ENCODE results near the gene TULP1. TPM values are rescaled to one million over a fixed set of nuclear protein-coding genes. Genes with fewer than 3 reads are reported as not detected.

TULP1 gene
- total and polyA plus RNA-seq, 4 donors = not detected

DNA sequence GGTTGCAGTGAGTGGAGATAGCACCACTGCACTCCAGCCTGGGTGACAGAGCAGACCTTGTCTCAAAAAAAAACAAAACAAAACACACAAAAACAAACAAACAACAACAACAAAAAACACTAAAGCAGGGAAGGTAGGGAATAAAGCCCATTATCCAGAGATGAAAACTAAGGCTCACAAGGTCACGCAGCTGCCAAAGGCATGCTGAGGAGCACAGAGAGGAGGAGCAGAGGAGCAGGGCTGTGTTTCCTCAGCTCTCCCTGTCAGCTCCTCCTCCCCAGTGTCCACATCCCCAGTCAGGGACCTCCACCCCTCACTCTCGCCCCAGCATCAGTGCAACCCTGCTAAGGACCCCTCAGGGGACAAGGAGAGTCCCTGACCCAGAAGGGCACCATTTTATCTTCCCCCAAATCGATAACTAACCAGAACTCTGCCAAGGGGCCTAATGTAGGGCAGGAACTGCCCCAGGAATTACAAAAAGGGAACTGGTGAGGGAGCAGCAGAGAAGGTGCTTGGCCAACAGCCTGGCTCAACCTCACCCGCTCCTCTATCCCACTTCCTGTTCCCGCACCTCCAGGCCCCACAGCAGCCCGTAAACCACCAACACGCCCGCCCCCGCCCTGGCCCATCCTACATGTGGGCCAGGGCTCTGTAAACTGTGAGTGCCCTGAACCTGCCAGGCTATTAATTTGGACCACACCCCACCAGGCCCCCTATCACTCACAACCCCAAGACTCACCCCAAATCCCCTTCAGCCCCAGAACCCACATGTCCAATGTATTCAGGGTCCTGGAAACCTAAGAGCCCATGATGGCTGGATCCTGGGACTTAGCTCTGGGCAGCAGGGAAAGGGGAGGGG is 24.8 kb downstream of the TULP1 start (continued):
- TF ChIP-seq, protein P1, sequence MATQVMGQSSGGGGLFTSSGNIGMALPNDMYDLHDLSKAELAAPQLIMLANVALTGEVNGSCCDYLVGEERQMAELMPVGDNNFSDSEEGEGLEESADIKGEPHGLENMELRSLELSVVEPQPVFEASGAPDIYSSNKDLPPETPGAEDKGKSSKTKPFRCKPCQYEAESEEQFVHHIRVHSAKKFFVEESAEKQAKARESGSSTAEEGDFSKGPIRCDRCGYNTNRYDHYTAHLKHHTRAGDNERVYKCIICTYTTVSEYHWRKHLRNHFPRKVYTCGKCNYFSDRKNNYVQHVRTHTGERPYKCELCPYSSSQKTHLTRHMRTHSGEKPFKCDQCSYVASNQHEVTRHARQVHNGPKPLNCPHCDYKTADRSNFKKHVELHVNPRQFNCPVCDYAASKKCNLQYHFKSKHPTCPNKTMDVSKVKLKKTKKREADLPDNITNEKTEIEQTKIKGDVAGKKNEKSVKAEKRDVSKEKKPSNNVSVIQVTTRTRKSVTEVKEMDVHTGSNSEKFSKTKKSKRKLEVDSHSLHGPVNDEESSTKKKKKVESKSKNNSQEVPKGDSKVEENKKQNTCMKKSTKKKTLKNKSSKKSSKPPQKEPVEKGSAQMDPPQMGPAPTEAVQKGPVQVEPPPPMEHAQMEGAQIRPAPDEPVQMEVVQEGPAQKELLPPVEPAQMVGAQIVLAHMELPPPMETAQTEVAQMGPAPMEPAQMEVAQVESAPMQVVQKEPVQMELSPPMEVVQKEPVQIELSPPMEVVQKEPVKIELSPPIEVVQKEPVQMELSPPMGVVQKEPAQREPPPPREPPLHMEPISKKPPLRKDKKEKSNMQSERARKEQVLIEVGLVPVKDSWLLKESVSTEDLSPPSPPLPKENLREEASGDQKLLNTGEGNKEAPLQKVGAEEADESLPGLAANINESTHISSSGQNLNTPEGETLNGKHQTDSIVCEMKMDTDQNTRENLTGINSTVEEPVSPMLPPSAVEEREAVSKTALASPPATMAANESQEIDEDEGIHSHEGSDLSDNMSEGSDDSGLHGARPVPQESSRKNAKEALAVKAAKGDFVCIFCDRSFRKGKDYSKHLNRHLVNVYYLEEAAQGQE (IDR thresholded peaks at IDR 0.05) = no peak
- TF ChIP-seq TAF1 (conservative IDR thresholded peaks at IDR 0.05) (no peak), FOXA2 (IDR thresholded peaks at IDR 0.05) (no peak), HNF4G (IDR thresholded peaks at IDR 0.05) (no peak), FOXA1 (IDR thresholded peaks at IDR 0.05) (no peak), NR2F2 (IDR thresholded peaks at IDR 0.05) (no peak)
- TF ChIP-seq, protein P2, sequence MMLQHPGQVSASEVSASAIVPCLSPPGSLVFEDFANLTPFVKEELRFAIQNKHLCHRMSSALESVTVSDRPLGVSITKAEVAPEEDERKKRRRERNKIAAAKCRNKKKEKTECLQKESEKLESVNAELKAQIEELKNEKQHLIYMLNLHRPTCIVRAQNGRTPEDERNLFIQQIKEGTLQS (IDR thresholded peaks at IDR 0.05) = no peak

DNA sequence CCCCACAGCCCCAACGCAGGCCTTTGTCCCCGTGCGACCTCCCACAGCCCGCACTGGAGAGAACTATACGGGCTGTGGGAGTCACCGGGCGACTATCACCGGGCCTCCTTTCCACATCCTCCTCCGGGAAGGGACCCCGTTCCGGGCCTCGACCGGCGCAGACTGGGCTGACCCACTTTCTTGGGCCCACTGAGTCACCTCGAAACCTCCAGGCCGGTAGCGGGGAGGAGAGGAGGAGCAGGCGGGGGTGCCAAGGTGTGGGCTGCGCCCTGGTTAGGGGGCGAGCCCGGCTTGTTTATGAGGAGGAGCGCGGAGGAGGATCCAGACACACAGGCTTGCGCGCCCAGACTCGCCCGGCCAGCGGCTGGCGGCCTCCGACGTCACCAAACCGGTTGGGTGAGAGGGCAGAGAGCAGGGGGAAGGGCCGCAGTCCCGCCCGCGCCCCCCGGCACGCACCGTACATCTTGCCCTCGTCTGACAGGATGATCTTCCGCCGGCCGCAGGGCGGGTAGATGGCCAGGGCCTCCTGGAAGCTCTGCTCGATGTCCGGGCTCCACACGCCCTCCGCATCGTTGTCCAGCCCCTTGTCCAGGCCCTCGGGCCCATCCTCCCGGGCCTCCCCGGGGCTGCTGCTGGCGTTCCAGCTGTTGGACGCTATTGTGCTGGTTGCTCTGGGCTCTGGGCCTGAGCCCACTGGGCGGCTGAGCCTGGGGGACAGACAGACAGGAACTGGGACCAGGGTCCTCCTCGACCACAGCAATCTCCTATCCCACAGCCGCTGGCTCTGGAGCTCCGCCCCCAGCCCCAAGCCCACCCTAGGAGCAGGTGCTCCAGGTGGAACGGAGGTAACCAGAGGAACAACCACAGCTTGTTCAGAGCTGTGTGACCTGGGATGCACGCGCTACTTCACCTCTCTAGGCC is 26.4 kb downstream of the TULP1 start:
- Histone ChIP-seq H3K9me3 (ENCODE audit: control insufficient read depth in 4 of 4, low read length in 3 of 4) (no peaks in the 10 kb centered on the region), H3K27me3 (ENCODE audit: control insufficient read depth in 4 of 4, insufficient read depth in 4 of 4, low read length in 3 of 4) (no peaks in the 10 kb centered on the region), H3K4me1 (ENCODE audit: control insufficient read depth in 4 of 4, insufficient read depth in 4 of 4, low read length in 3 of 4) (peaks cover 0 to 8% (median 5%) of the 10 kb centered on the region in 4 donors), H3K9ac (ENCODE audit: low read depth in 1 of 2, low read length in 2 of 2) (no peak overlapping the region), H3K36me3 (ENCODE audit: control insufficient read depth in 4 of 4, insufficient read depth in 3 of 4, low read depth in 1 of 4, low read length in 3 of 4) (peaks cover 0 to 4% (median 1%) of the 10 kb centered on the region in 4 donors), H3K4me3 (ENCODE audit: low read depth in 1 of 3, low read length in 3 of 3) (no peak overlapping the region), H3K27ac (ENCODE audit: low read depth in 1 of 2, low read length in 2 of 2) (peak overlapping the region; percentile 10 to 50)
- DNase-seq (ENCODE audit: low spot score) = no peak
- TF ChIP-seq NR2F2 (IDR thresholded peaks at IDR 0.05) (no peak), RXRA (IDR thresholded peaks at IDR 0.05) (no peak), TAF1 (conservative IDR thresholded peaks at IDR 0.05) (no peak), JUND (IDR thresholded peaks at IDR 0.05) (no peak), YY1 (IDR thresholded peaks at IDR 0.05) (no peak), HNF4A (conservative IDR thresholded peaks at IDR 0.05) (no peak), SP1 (IDR thresholded peaks at IDR 0.05) (no peak), EGR1 (IDR thresholded peaks at IDR 0.05; ENCODE audit: low read depth in 2 of 2) (no peak), FOXA2 (IDR thresholded peaks at IDR 0.05) (no peak), HNF4G (IDR thresholded peaks at IDR 0.05) (no peak), RAD21 (IDR thresholded peaks at IDR 0.05) (no peak)
- TF ChIP-seq, protein P3, sequence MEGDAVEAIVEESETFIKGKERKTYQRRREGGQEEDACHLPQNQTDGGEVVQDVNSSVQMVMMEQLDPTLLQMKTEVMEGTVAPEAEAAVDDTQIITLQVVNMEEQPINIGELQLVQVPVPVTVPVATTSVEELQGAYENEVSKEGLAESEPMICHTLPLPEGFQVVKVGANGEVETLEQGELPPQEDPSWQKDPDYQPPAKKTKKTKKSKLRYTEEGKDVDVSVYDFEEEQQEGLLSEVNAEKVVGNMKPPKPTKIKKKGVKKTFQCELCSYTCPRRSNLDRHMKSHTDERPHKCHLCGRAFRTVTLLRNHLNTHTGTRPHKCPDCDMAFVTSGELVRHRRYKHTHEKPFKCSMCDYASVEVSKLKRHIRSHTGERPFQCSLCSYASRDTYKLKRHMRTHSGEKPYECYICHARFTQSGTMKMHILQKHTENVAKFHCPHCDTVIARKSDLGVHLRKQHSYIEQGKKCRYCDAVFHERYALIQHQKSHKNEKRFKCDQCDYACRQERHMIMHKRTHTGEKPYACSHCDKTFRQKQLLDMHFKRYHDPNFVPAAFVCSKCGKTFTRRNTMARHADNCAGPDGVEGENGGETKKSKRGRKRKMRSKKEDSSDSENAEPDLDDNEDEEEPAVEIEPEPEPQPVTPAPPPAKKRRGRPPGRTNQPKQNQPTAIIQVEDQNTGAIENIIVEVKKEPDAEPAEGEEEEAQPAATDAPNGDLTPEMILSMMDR (IDR thresholded peaks at IDR 0.05; ENCODE audit: low read depth, low read length, missing input control) = no peak
- TF ChIP-seq, protein P4, sequence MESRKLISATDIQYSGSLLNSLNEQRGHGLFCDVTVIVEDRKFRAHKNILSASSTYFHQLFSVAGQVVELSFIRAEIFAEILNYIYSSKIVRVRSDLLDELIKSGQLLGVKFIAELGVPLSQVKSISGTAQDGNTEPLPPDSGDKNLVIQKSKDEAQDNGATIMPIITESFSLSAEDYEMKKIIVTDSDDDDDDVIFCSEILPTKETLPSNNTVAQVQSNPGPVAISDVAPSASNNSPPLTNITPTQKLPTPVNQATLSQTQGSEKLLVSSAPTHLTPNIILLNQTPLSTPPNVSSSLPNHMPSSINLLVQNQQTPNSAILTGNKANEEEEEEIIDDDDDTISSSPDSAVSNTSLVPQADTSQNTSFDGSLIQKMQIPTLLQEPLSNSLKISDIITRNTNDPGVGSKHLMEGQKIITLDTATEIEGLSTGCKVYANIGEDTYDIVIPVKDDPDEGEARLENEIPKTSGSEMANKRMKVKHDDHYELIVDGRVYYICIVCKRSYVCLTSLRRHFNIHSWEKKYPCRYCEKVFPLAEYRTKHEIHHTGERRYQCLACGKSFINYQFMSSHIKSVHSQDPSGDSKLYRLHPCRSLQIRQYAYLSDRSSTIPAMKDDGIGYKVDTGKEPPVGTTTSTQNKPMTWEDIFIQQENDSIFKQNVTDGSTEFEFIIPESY (IDR thresholded peaks at IDR 0.05) = no peak
- TF ChIP-seq, protein P1 (IDR thresholded peaks at IDR 0.05) = no peak
- 75% methylated on average over 61 of the region's 61 CpGs for WGBS
